Neural crest cell (in vitro differentiated cells): ENCODE results near the gene FRMD6. TPM values are rescaled to one million over a fixed set of nuclear protein-coding genes. Genes with fewer than 3 reads are reported as not detected.

Experiments
- DNase-seq: peaks from one replicate; pipeline ENCODE4 v3.0.0; 2021; ENCODE audit warnings: low read depth, mixed read lengths, low spot score
- H3K27ac Mint-ChIP-seq: one replicate; pipeline ENCODE4 v1.8.0; 2021; ENCODE audit warnings: mild to moderate bottlenecking, mixed read lengths; ENCODE audit not compliant: unreplicated experiment
- H3K27me3 Mint-ChIP-seq: 2 replicates; pipeline ENCODE4 v1.8.0; 2021; ENCODE audit warnings: low read depth, mild to moderate bottlenecking, mixed read lengths
- H3K36me3 Mint-ChIP-seq: 2 replicates; pipeline ENCODE4 v1.8.0; 2021; ENCODE audit warnings: low read depth, mild to moderate bottlenecking, mixed read lengths
- H3K4me1 Mint-ChIP-seq: 2 replicates; pipeline ENCODE4 v1.8.0; 2021; ENCODE audit warnings: mixed read lengths
- H3K4me3 Mint-ChIP-seq: one replicate; pipeline ENCODE4 v1.8.0; 2021; ENCODE audit warnings: mild to moderate bottlenecking, mixed read lengths
- H3K9me3 Mint-ChIP-seq: 2 replicates; pipeline ENCODE4 v1.8.0; 2021; ENCODE audit warnings: mixed read lengths
- total RNA-seq: library from RNA; stranded (reverse); gene quantifications from 2 replicates; pipeline ENCODE4 v1.2.1, GENCODE V29; 2021
- TF ChIP-seq, protein P1 (sequence below): fragments of 200-600 bp; sonication (generic); conservative IDR thresholded peaks from 2 replicates; pipeline ENCODE4 v1.5.0; 2021; ENCODE audit warnings: antibody characterized with exemption, mild to moderate bottlenecking

Gene FRMD6
- total RNA-seq, 1 donor from 2014 or later: 38.0 TPM

DNA sequence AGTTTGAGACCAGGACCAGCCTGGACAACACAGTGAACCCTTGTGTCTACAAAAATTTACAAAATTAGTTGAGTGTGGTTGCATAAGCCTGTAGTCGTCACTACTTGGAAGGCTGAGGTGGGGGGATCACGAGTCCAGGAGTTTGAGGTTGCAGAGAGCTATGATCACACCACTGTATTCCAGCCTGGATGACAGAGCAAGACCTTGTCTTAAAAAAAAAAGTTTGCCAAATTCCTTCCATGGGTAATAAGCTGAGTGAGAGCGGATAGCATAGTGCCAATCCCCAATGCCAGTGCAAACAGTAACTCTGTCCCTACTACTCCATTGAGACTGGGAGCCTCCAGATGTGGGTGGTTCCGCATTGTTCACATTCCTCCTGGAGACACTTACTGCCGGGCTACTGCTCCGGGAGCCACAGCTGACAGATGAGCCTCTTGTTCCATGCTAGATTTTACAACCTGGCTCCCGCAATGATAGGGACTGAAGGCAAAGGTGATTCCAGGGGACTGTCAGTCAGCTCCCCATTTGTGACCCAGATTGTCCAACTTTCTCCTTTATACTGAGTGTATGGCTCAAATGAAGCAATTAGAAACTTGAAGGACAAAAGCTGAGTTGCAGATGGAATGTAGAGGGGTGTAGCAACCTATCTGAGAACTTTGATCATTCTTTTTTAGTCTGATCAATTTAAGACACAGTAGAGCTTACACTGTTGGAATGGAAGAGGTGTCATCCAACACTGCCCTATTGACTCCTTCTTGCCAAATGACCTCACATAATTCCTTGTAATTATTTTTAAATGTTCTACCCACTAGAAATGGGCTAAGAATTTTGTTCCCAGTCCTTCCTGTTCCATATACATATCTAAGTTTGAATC lies 13.4 kb upstream of the FRMD6 start:
- Mint-ChIP-seq H3K9me3 (no peaks in the 10 kb centered on the region), H3K4me3 (no peak overlapping the region), H3K27me3 (no peaks in the 10 kb centered on the region), H3K36me3 (no peaks in the 10 kb centered on the region), H3K4me1 (peaks cover 20% of the 10 kb centered on the region), H3K27ac (no peak overlapping the region)
- no peak for DNase-seq
- TF ChIP-seq, protein P1, sequence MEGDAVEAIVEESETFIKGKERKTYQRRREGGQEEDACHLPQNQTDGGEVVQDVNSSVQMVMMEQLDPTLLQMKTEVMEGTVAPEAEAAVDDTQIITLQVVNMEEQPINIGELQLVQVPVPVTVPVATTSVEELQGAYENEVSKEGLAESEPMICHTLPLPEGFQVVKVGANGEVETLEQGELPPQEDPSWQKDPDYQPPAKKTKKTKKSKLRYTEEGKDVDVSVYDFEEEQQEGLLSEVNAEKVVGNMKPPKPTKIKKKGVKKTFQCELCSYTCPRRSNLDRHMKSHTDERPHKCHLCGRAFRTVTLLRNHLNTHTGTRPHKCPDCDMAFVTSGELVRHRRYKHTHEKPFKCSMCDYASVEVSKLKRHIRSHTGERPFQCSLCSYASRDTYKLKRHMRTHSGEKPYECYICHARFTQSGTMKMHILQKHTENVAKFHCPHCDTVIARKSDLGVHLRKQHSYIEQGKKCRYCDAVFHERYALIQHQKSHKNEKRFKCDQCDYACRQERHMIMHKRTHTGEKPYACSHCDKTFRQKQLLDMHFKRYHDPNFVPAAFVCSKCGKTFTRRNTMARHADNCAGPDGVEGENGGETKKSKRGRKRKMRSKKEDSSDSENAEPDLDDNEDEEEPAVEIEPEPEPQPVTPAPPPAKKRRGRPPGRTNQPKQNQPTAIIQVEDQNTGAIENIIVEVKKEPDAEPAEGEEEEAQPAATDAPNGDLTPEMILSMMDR: no peak

DNA sequence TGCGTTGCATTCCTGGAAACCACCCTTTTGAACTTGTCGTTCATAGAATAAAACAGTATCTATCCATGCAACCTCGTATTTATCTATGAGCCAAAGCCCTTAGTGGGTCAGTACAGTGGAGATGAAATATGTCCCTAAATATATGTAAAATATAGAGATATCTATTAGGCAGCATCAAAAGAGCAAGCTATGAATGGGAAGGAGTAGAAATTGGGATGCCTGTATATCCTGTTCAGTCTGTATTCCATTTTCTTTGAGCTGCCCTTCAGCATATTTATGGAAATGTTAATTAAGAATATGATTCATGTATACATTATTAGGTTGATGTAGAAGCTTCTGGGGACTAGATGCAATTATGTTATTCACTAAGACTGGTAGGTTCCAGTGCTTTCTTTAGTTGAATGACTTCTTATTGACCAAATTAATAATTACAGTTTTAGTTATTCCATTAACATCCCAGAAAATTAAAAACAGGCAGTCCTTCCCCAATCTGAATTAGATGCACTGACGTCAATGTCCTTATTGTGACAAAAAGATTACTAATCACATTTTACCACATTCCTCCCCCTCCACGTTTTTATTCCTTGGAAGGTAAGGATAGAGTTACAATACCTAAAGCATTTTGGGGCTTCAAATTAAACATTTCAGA lies 11.9 kb upstream of the FRMD6 start:
- DNase-seq: no peak
- no peaks in the 10 kb centered on the region for H3K27me3 Mint-ChIP-seq
- no peaks in the 10 kb centered on the region for H3K9me3 Mint-ChIP-seq
- H3K4me3 Mint-ChIP-seq: no peak overlapping the region
- H3K36me3 Mint-ChIP-seq: no peaks in the 10 kb centered on the region
- TF ChIP-seq, protein P1: no peak
- H3K27ac Mint-ChIP-seq: no peak overlapping the region
- H3K4me1 Mint-ChIP-seq: peaks cover 20% of the 10 kb centered on the region

DNA sequence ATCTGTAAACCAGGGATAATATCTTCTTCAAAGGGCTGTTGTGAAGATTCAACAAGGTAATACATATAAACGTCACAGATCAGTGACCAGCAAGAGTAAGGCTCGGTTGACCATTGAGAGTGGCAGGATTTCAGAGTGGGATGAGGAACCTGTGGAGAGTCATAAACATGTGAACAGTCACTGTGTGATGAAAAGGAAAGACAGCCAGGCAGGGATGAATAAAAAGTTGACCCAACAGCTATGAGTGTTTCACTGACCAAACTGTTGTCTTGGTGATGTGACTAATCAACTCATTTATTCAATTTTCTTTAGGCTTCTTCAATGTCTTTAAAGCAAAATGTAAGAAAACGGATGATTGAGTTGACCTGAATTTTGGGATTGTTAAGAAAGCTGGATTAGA lies 8.6 kb upstream of the FRMD6 start:
- Mint-ChIP-seq H3K4me3 (no peak overlapping the region), H3K9me3 (no peaks in the 10 kb centered on the region), H3K4me1 (peaks cover 7% of the 10 kb centered on the region), H3K36me3 (no peaks in the 10 kb centered on the region), H3K27me3 (no peaks in the 10 kb centered on the region), H3K27ac (no peak overlapping the region)
- TF ChIP-seq, protein P1: no peak
- no peak for DNase-seq

DNA sequence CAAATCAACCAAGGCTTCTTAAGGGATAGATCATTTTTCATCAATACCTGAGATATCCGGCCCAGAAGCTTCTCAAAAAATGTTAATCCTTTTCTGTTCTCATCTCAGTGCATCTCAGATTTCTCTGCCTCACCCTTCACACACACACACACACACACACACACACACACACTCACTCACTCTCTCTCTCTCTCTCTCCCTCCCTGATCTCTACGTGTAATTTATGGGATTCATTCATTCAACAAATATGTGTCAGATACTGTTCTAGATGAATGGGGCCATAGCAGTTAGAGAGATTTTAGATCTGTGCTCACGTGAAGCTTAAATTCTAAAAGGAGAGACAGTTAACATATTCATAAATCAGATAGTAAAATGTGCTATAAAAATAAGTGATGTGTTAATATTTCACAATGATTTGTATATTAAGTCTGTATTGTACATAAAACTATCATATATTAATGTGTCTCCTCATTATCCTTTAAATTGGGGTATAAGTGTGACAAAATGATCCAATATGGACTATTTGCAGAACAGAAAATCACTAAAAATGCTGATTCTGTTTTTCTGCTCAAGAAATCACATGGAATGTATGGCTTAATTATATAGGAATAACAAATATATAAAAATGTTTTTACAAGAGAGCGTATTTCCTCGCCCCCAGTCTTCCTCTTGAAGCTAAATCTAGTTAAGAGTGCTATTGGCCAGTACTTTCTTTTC lies 7.3 kb upstream of the FRMD6 start:
- no peaks in the 10 kb centered on the region for H3K27me3 Mint-ChIP-seq

DNA sequence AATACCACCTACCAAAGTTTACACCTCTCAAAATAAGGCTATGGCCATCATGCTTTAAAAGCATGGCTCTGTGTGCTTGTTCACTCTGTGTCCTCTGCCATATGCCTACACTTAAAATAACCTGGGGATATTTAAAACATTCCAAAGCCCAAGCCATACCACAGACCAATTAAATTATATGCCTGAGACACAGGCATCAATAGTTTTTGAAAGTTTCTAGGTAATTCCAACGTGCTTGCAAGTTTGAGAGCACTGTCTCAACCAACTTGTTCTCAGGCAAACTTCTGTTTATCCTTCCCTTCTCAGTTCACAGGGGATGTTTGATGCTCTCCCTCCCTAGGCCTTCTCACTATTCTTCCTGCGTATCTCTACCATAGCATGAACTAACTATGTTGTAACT lies 3.4 kb upstream of the FRMD6 start:
- Mint-ChIP-seq H3K4me1 (peaks cover 17% of the 10 kb centered on the region), H3K27me3 (peaks cover 2% of the 10 kb centered on the region), H3K4me3 (peak overlapping the region; percentile 41), H3K9me3 (no peaks in the 10 kb centered on the region), H3K36me3 (no peaks in the 10 kb centered on the region), H3K27ac (no peak overlapping the region)
- TF ChIP-seq, protein P1: no peak
- DNase-seq: no peak

More for the DNA sequence above, 7.3 kb upstream of the FRMD6 start:
- TF ChIP-seq, protein P1: no peak
- DNase-seq: no peak
- no peaks in the 10 kb centered on the region for H3K36me3 Mint-ChIP-seq
- no peaks in the 10 kb centered on the region for H3K9me3 Mint-ChIP-seq
- no peak overlapping the region for H3K27ac Mint-ChIP-seq
- H3K4me1 Mint-ChIP-seq: peaks cover 12% of the 10 kb centered on the region
- no peak overlapping the region for H3K4me3 Mint-ChIP-seq
